Measurements from ENCODE around the gene AUH. TPM values are rescaled to one million over a fixed set of nuclear protein-coding genes. Genes with fewer than 3 reads are reported as not detected.

The AUH gene
- total and polyA plus RNA-seq, 9 of the 15 experiments (the other 6 are each of a cell fraction or from before 2014, with no cell fraction given) = 3.4 to 29.0 (median 10.1) TPM

GRCh38 chr9:91386765-91387164 lies 25.0 kb upstream of the AUH start (continued):
- TF ChIP-seq DDX20 (tag; IDR thresholded peaks at IDR 0.05; ENCODE audit: low read depth) (no peak), PCBP2 (IDR thresholded peaks at IDR 0.05; ENCODE audit: low read depth, low read length, poor library complexity, severe bottlenecking) (no peak), GTF3C2 (IDR thresholded peaks at IDR 0.05; ENCODE audit: borderline replicate concordance, extremely low read depth, insufficient read length) (no peak), OTX1 (CRISPR knock-in tag; IDR thresholded peaks at IDR 0.05) (no peak), TFAM (CRISPR knock-in tag; conservative IDR thresholded peaks at IDR 0.05) (no peak)

- in situ Hi-C loops (cut with MboI) = no loop called here
- Histone ChIP-seq H3K27me3 (ENCODE audit: control insufficient read depth in 2 of 2, insufficient read depth in 2 of 2, low read length in 2 of 2) (no peaks in the 10 kb centered on the region), H2AFZ (ENCODE audit: low read depth, low read length) (no peak overlapping the region), H3K9me3 (replicated peaks; ENCODE audit: control insufficient read depth, insufficient read depth, low read depth, low read length) (no peaks in the 10 kb centered on the region), H3K36me3 (ENCODE audit: control insufficient read depth, insufficient read depth, low read length) (no peaks in the 10 kb centered on the region), H3K4me1 (replicated peaks in 1 of 2; ENCODE audit: control insufficient read depth in 2 of 2, insufficient read depth in 2 of 2, low read length in 2 of 2) (no peaks in the 10 kb centered on the region), H3K4me3 (no peak overlapping the region), H3K9me1 (ENCODE audit: control insufficient read depth, insufficient read depth, low read length) (no peaks in the 10 kb centered on the region), H3K9ac (ENCODE audit: insufficient read depth in 1 of 2, low read depth in 2 of 2, low read length in 2 of 2) (no peak overlapping the region), H3K4me2 (ENCODE audit: insufficient read depth, low read length) (no peak overlapping the region), H3K79me2 (ENCODE audit: control insufficient read depth, insufficient read depth, low read length) (no peaks in the 10 kb centered on the region), H4K20me1 (replicated peaks; ENCODE audit: control insufficient read depth, insufficient read depth, low read length) (no peaks in the 10 kb centered on the region), H3K27ac (ENCODE audit: extremely low read depth, low read depth, low read length) (no peak overlapping the region)
- ATAC-seq = no peak
- no peak for DNase-seq (ENCODE audit: extremely low read depth in 1 of 4, low spot score in 3 of 4)
- intact Hi-C loops (cut with micrococcal nuclease) = no loop called here
- 57% methylated on average over 1 of the region's 1 CpG for WGBS (ENCODE audit: insufficient coverage, low coverage, missing lambda C conversion rate)
- FAIRE-seq = no peak
- no TSS peak for BruUV-seq (replicated peaks)
- ChIA-PET CTCF (ENCODE audit: low intra/inter-chr PET ratio) (no interaction called here), POLR2A (no interaction called here)
- TF ChIP-seq ZNF134 (CRISPR knock-in tag; conservative IDR thresholded peaks at IDR 0.05) = no peak
- no peak for TF ChIP-seq HLTF (IDR thresholded peaks at IDR 0.05)
- no peak for TF ChIP-seq ELF4 (CRISPR knock-in tag; IDR thresholded peaks at IDR 0.05)
- TF ChIP-seq MLX (CRISPR knock-in tag; conservative IDR thresholded peaks at IDR 0.05) = no peak
- TF ChIP-seq MLLT1 (IDR thresholded peaks at IDR 0.05) = no peak
- TF ChIP-seq PPARD (CRISPR knock-in tag; IDR thresholded peaks at IDR 0.05) = no peak
Measured at GRCh38 chr9:91384954-91385353, 23.2 kb upstream of the AUH start.

All from K562 (cell line).